Keratinocyte (primary cell): ENCODE measurements around the gene CEACAM7. TPM values are rescaled to one million over a fixed set of nuclear protein-coding genes. Genes with fewer than 3 reads are reported as not detected.

Source experiments
- DNase-seq: peaks from one replicate; pipeline ENCODE4 v3.0.0-alpha.2; 2011; ENCODE audit warnings: low read depth, missing footprints, low spot score
- FAIRE-seq: peaks from 2 replicates; lab custom pipeline; 2011; peaks lifted over from hg19 to GRCh38; lab: Jason Lieb, UNC
- H2AFZ ChIP-seq: 2 replicates; pipeline ENCODE4 v1.6.0; 2012; ENCODE audit warnings: low read length, control low read depth, inconsistent platforms; ENCODE audit not compliant: control insufficient read depth
- H3K27ac ChIP-seq: 2 replicates; pipeline ENCODE4 v1.5.1; 2011; ENCODE audit warnings: low read length; ENCODE audit not compliant: control insufficient read depth, insufficient read depth
- H3K27me3 ChIP-seq: 3 replicates; pipeline ENCODE4 v1.6.0; 2011; ENCODE audit warnings: low read length; ENCODE audit not compliant: control insufficient read depth, insufficient read depth; ENCODE audit errors: extremely low read depth
- H3K36me3 ChIP-seq, 2 experiments: 2 replicates in 1 of 2; 3 replicates in 1 of 2; pipeline ENCODE4 v1.5.1; 2011; ENCODE audit warnings: low read length in 2 of 2, mild to moderate bottlenecking in 1 of 2; ENCODE audit not compliant: control insufficient read depth in 2 of 2, insufficient read depth in 2 of 2; ENCODE audit errors: extremely low read depth in 1 of 2
- H3K4me1 ChIP-seq: 3 replicates; pipeline ENCODE4 v1.5.1; 2011; ENCODE audit warnings: low read length; ENCODE audit not compliant: control insufficient read depth, insufficient read depth; ENCODE audit errors: extremely low read depth
- H3K4me2 ChIP-seq: 3 replicates; pipeline ENCODE4 v1.6.0; 2011; ENCODE audit warnings: low read depth, low read length; ENCODE audit not compliant: control insufficient read depth, insufficient read depth; ENCODE audit errors: extremely low read depth
- H3K4me3 ChIP-seq, 3 experiments: fragments of 200-600 bp in 1 of 3; sonication (generic) in 1 of 3; 2 replicates in 2 of 3; 3 replicates in 1 of 3; pipeline ENCODE4 v1.5.1; 2011 to 2016; ENCODE audit warnings: low read length in 3 of 3, mild to moderate bottlenecking in 3 of 3, control low read depth in 2 of 3, inconsistent platforms in 1 of 3, low read depth in 1 of 3, mixed read lengths in 1 of 3, mixed run types in 1 of 3, moderate library complexity in 1 of 3; ENCODE audit not compliant: control insufficient read depth in 2 of 3, insufficient read depth in 2 of 3; ENCODE audit errors: extremely low read depth in 1 of 3
- H3K79me2 ChIP-seq: 2 replicates; pipeline ENCODE4 v1.6.0; 2012; ENCODE audit warnings: low read length; ENCODE audit not compliant: control insufficient read depth, insufficient read depth
- H3K9ac ChIP-seq: 3 replicates; pipeline ENCODE4 v1.6.0; 2011; ENCODE audit warnings: low read length; ENCODE audit not compliant: control insufficient read depth, insufficient read depth; ENCODE audit errors: extremely low read depth
- H3K9me1 ChIP-seq: 3 replicates; pipeline ENCODE4 v1.6.0; 2011; ENCODE audit warnings: low read length; ENCODE audit not compliant: control insufficient read depth, insufficient read depth; ENCODE audit errors: extremely low read depth
- H3K9me3 ChIP-seq: 2 replicates; pipeline ENCODE4 v1.5.1; 2012; ENCODE audit warnings: low read depth, low read length; ENCODE audit not compliant: control insufficient read depth
- H4K20me1 ChIP-seq: 3 replicates; pipeline ENCODE4 v1.6.0; 2011; ENCODE audit warnings: low read length; ENCODE audit not compliant: control insufficient read depth, insufficient read depth; ENCODE audit errors: extremely low read depth
- EZH2 ChIP-seq: IDR thresholded peaks from one replicate; pipeline ENCODE4 v1.6.1; 2012; ENCODE audit warnings: inconsistent platforms, mild to moderate bottlenecking, low read length, moderate library complexity
- dilution Hi-C: fragments of 300-500 bp; cut with MboI; formaldehyde crosslinking; loops from one replicate; pipeline ENCODE4 v1.7.0; 2020; ENCODE audit warnings: low sequenced_read_pairs; ENCODE audit not compliant: extremely low pct_ligation_motif_present
- polyA plus RNA-seq, 5 experiments: library from polyadenylated mRNA; depleted of rRNA in 3 of 5; stranded (reverse) in 3 of 5; stranded (forward) in 1 of 5; unstranded in 1 of 5; fragments of >200 nt; gene quantifications; 1 replicate in 1 of 5; 2 replicates in 3 of 5; 3 replicates in 1 of 5; pipeline versions ENCODE4 v1.2.1 to v1.2.3, GENCODE V29; 2011 to 2012; ENCODE audit warnings: missing spikeins in 2 of 5, low read depth in 1 of 5, low replicate concordance in 1 of 5
- TF ChIP-seq, protein P1 (sequence below), 3 experiments: IDR thresholded peaks in 1 of 3; conservative IDR thresholded peaks in 1 of 3; optimal IDR thresholded peaks in 1 of 3; 2 replicates in 2 of 3; 3 replicates in 1 of 3; pipeline versions ENCODE3 to v1.5.1; 2011; ENCODE audit warnings: low read length in 3 of 3, mild to moderate bottlenecking in 3 of 3, moderate library complexity in 2 of 3, control low read depth in 1 of 3, inconsistent platforms in 1 of 3; ENCODE audit not compliant: insufficient read depth in 2 of 3; ENCODE audit errors: extremely low read depth in 1 of 3

CEACAM7 gene
- polyA plus RNA-seq, 1 donor (not counting 4 experiments of a cell fraction or from before 2014, with no cell fraction given): not detected

DNA sequence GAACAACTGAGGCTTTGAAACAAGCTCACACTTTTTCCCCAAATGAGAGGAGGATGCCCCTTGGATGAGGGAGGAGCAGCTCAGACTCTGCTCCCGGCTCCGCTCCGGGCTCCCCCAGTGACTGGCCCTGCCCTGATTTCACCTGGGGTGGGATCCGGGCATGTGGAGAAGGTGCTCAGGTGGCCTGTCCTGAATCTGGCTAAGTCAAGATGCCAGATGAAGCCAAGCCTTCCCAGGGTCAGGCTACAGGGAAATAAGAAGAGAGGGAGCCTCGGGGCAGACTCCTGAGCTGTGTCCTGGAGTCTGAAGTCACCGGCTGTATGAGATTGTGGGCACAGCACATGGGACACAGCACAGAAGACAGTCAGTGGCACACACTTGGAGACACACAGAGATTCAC, 30.7 kb upstream of the CEACAM7 start:
- no peaks in the 10 kb centered on the region for H3K79me2 ChIP-seq
- no peak overlapping the region for H2AFZ ChIP-seq
- H3K4me1 ChIP-seq: no peaks in the 10 kb centered on the region
- no peak overlapping the region for H3K27ac ChIP-seq
- H3K9ac ChIP-seq: no peak overlapping the region
- dilution Hi-C loops: no loop called here
- TF ChIP-seq, protein P1, sequence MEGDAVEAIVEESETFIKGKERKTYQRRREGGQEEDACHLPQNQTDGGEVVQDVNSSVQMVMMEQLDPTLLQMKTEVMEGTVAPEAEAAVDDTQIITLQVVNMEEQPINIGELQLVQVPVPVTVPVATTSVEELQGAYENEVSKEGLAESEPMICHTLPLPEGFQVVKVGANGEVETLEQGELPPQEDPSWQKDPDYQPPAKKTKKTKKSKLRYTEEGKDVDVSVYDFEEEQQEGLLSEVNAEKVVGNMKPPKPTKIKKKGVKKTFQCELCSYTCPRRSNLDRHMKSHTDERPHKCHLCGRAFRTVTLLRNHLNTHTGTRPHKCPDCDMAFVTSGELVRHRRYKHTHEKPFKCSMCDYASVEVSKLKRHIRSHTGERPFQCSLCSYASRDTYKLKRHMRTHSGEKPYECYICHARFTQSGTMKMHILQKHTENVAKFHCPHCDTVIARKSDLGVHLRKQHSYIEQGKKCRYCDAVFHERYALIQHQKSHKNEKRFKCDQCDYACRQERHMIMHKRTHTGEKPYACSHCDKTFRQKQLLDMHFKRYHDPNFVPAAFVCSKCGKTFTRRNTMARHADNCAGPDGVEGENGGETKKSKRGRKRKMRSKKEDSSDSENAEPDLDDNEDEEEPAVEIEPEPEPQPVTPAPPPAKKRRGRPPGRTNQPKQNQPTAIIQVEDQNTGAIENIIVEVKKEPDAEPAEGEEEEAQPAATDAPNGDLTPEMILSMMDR (optimal IDR thresholded peaks at IDR 0.05 in 1 of 3, IDR thresholded peaks at IDR 0.05 in 1 of 3, conservative IDR thresholded peaks at IDR 0.05 in 1 of 3; ENCODE audit: extremely low read depth in 1 of 3, insufficient read depth in 2 of 3, low read length in 3 of 3): no peak
- TF ChIP-seq EZH2: no peak
- H3K4me2 ChIP-seq: no peak overlapping the region
- H3K36me3 ChIP-seq: no peaks in the 10 kb centered on the region
- H3K4me3 ChIP-seq: no peak overlapping the region
- no peaks in the 10 kb centered on the region for H4K20me1 ChIP-seq
- no peaks in the 10 kb centered on the region for H3K9me1 ChIP-seq
- FAIRE-seq: no peak
- H3K27me3 ChIP-seq: peaks cover 4% of the 10 kb centered on the region
- H3K9me3 ChIP-seq: no peaks in the 10 kb centered on the region
- no peak for DNase-seq

DNA sequence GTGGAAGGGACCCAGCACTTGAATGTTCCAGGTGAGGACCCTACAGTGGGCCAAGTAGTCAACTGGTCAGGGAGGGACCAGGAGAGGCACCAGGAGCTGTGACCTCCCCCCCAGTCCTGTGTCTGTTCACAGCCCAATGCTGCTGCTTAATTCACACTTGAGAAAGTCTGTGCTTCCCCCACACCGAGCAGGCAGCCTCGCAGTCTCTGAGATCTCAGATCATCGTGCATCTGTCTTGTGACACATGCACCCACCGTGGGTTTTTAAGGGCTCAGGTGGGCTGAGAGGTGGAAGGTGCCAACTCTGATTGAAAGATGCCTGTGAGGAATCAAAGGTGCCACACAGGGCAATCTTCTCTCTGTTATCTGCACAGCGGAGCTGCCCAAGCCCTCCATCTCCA, 26.5 kb upstream of the CEACAM7 start:
- H4K20me1 ChIP-seq: no peaks in the 10 kb centered on the region
- H3K9me3 ChIP-seq: no peaks in the 10 kb centered on the region
- no peak overlapping the region for H2AFZ ChIP-seq
- FAIRE-seq: no peak
- H3K27ac ChIP-seq: no peak overlapping the region
- H3K9ac ChIP-seq: no peak overlapping the region
- H3K36me3 ChIP-seq: no peaks in the 10 kb centered on the region
- H3K27me3 ChIP-seq: no peaks in the 10 kb centered on the region
- dilution Hi-C loops: no loop called here
- TF ChIP-seq, protein P1 (optimal IDR thresholded peaks at IDR 0.05 in 1 of 3, IDR thresholded peaks at IDR 0.05 in 1 of 3, conservative IDR thresholded peaks at IDR 0.05 in 1 of 3; ENCODE audit: extremely low read depth in 1 of 3, insufficient read depth in 2 of 3, low read length in 3 of 3): no peak
- TF ChIP-seq EZH2: no peak
- no peak overlapping the region for H3K4me3 ChIP-seq
- DNase-seq: no peak
- no peaks in the 10 kb centered on the region for H3K79me2 ChIP-seq
- H3K4me2 ChIP-seq: no peak overlapping the region
- no peaks in the 10 kb centered on the region for H3K4me1 ChIP-seq
- H3K9me1 ChIP-seq: no peaks in the 10 kb centered on the region
